Mesendoderm (in vitro differentiated cells): Measurements from ENCODE around the gene TNRC6C.
A peak's percentile ranks its signal among the peaks of the same experiment; 100 is the strongest.

ENCODE experiments used
- DNase-seq: peaks from one replicate; pipeline ENCODE4 v3.0.0; 2013
- H2AK5ac ChIP-seq: 2 replicates; pipeline ENCODE4 v1.6.1; 2013; ENCODE audit warnings: low read length, inconsistent platforms
- H2BK120ac ChIP-seq: 2 replicates; pipeline ENCODE4 v1.6.1; 2013; ENCODE audit warnings: low read depth, mild to moderate bottlenecking, low read length, moderate library complexity, mixed read lengths
- H2BK15ac ChIP-seq: replicated peaks from 2 replicates; pipeline ENCODE4 v1.6.1; 2013; ENCODE audit warnings: low read depth, mild to moderate bottlenecking, moderate library complexity
- H2BK5ac ChIP-seq: 2 replicates; pipeline ENCODE4 v1.6.1; 2013; ENCODE audit warnings: low read length, inconsistent platforms
- H3K18ac ChIP-seq: 2 replicates; pipeline ENCODE4 v1.6.1; 2013; ENCODE audit warnings: mild to moderate bottlenecking, low read length, mixed read lengths
- H3K23ac ChIP-seq: one replicate; pipeline ENCODE4 v1.6.1; 2013; ENCODE audit warnings: low read length
- H3K27ac ChIP-seq: 2 replicates; pipeline ENCODE4 v1.5.1; 2013; ENCODE audit warnings: low read depth, mild to moderate bottlenecking, inconsistent platforms, low read length, moderate library complexity
- H3K27me3 ChIP-seq: 2 replicates; pipeline ENCODE4 v1.6.1; 2013; ENCODE audit warnings: low read length, control low read depth, mild to moderate bottlenecking, inconsistent platforms; ENCODE audit not compliant: insufficient read depth, poor library complexity
- H3K36me3 ChIP-seq: 2 replicates; pipeline ENCODE4 v1.6.1; 2013; ENCODE audit warnings: low read length, inconsistent platforms; ENCODE audit not compliant: control insufficient read depth, insufficient read depth
- H3K4ac ChIP-seq: one replicate; pipeline ENCODE4 v1.6.1; 2013; ENCODE audit warnings: low read depth, mild to moderate bottlenecking, low read length, moderate library complexity
- H3K4me1 ChIP-seq: 2 replicates; pipeline ENCODE4 v1.6.1; 2013; ENCODE audit warnings: low read depth, low read length, inconsistent platforms; ENCODE audit not compliant: control insufficient read depth
- H3K4me2 ChIP-seq: 2 replicates; pipeline ENCODE4 v1.6.1; 2013; ENCODE audit warnings: low read length
- H3K4me3 ChIP-seq: 2 replicates; pipeline ENCODE4 v1.5.1; 2013; ENCODE audit warnings: mild to moderate bottlenecking, low read length
- H3K56ac ChIP-seq: one replicate; pipeline ENCODE4 v1.6.1; 2013; ENCODE audit warnings: low read length
- H3K79me1 ChIP-seq: 2 replicates; pipeline ENCODE4 v1.6.1; 2013; ENCODE audit warnings: low read length, inconsistent platforms
- H3K79me2 ChIP-seq: 2 replicates; pipeline ENCODE4 v1.6.1; 2013; ENCODE audit warnings: mild to moderate bottlenecking, low read length; ENCODE audit not compliant: control insufficient read depth, insufficient read depth
- H3K9ac ChIP-seq: 2 replicates; pipeline ENCODE4 v1.6.1; 2013; ENCODE audit warnings: low read length, inconsistent platforms
- H4K5ac ChIP-seq: one replicate; pipeline ENCODE4 v1.6.1; 2013; ENCODE audit warnings: low read length
- H4K8ac ChIP-seq: one replicate; pipeline ENCODE4 v1.6.1; 2013; ENCODE audit warnings: low read depth, mild to moderate bottlenecking, control low read depth, low read length, moderate library complexity
- WGBS: extraction: QIAGEN DNeasy Blood & Tissue Kit; methylation state at CpG from one replicate; pipeline ENCODE4 v1.1.7; 2013; ENCODE audit warnings: low lambda C conversion rate, missing lambda C conversion rate; ENCODE audit not compliant: insufficient coverage; ENCODE audit errors: extremely low coverage; 5-methylcytosine and 5-hydroxymethylcytosine counted together

The TNRC6C gene

GRCh38 chr17:78122931-78123249 is 164.4 kb downstream of the TNRC6C start:
- no peak overlapping the region for H2AK5ac ChIP-seq
- no CpG with 5 or more reads among the region's 4 CpGs for WGBS

GRCh38 chr17:78123258-78123929 is 164.9 kb downstream of the TNRC6C start:
- Histone ChIP-seq H2BK15ac (no peak overlapping the region), H3K23ac (no peak overlapping the region), H3K79me1 (peaks cover 8% of the 10 kb centered on the region), H3K4me1 (peaks cover 3% of the 10 kb centered on the region), H3K4me3 (no peak overlapping the region), H3K4ac (no peak overlapping the region), H3K27me3 (no peaks in the 10 kb centered on the region), H3K4me2 (no peak overlapping the region), H2BK120ac (no peak overlapping the region), H2AK5ac (no peak overlapping the region), H4K5ac (no peak overlapping the region), H2BK5ac (no peak overlapping the region), H4K8ac (no peak overlapping the region), H3K9ac (no peak overlapping the region), H3K56ac (no peak overlapping the region), H3K79me2 (peaks cover 20% of the 10 kb centered on the region), H3K27ac (no peak overlapping the region), H3K36me3 (peaks cover 23% of the 10 kb centered on the region), H3K18ac (no peak overlapping the region)
- 100% methylated on average over 4 of the region's 5 CpGs for WGBS
- DNase-seq: no peak

More at GRCh38 chr17:78122931-78123249, 164.4 kb downstream of the TNRC6C start:
- Histone ChIP-seq H2BK5ac (no peak overlapping the region), H3K23ac (no peak overlapping the region), H3K79me1 (peaks cover 8% of the 10 kb centered on the region), H3K4me3 (no peak overlapping the region), H2BK15ac (no peak overlapping the region), H3K79me2 (peaks cover 19% of the 10 kb centered on the region), H3K27me3 (no peaks in the 10 kb centered on the region), H3K56ac (no peak overlapping the region), H3K4me1 (peaks cover 3% of the 10 kb centered on the region), H4K5ac (no peak overlapping the region), H3K9ac (no peak overlapping the region), H3K4me2 (no peak overlapping the region), H3K4ac (no peak overlapping the region), H2BK120ac (no peak overlapping the region), H3K36me3 (peaks cover 23% of the 10 kb centered on the region), H4K8ac (no peak overlapping the region), H3K27ac (no peak overlapping the region), H3K18ac (no peak overlapping the region)
- no peak for DNase-seq

GRCh38 chr17:78124081-78124835 is 165.8 kb downstream of the TNRC6C start:
- Histone ChIP-seq H3K4ac (no peak overlapping the region), H3K4me2 (no peak overlapping the region), H3K27me3 (no peaks in the 10 kb centered on the region), H4K5ac (no peak overlapping the region), H2AK5ac (no peak overlapping the region), H3K9ac (no peak overlapping the region), H2BK15ac (no peak overlapping the region), H4K8ac (no peak overlapping the region), H3K79me1 (peaks cover 8% of the 10 kb centered on the region), H3K36me3 (peaks cover 20% of the 10 kb centered on the region), H2BK5ac (no peak overlapping the region), H3K18ac (no peak overlapping the region), H3K4me1 (peaks cover 3% of the 10 kb centered on the region), H2BK120ac (no peak overlapping the region), H3K4me3 (no peak overlapping the region), H3K56ac (no peak overlapping the region), H3K23ac (no peak overlapping the region), H3K27ac (no peak overlapping the region), H3K79me2 (peaks cover 20% of the 10 kb centered on the region)
- WGBS: no CpG with 5 or more reads among the region's 30 CpGs
- no peak for DNase-seq

DNA sequence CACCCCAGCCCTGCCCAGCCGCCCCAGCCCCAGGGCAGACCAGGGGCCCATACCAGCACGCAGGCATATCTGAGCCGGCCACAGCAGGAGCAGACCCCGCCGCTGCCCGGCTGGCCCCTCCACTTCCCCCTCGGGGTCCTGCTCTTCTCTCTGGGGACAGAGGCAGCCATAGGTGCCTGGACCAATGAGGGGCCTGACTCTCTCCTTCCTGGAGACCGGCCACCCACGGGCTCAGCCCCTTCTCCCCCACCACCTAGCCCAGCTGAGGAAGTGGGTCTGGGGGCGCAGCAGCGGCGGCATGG is 166.3 kb downstream of the TNRC6C start:
- WGBS: no CpG with 5 or more reads among the region's 12 CpGs
- peaks cover 20% of the 10 kb centered on the region for H3K79me2 ChIP-seq

DNA sequence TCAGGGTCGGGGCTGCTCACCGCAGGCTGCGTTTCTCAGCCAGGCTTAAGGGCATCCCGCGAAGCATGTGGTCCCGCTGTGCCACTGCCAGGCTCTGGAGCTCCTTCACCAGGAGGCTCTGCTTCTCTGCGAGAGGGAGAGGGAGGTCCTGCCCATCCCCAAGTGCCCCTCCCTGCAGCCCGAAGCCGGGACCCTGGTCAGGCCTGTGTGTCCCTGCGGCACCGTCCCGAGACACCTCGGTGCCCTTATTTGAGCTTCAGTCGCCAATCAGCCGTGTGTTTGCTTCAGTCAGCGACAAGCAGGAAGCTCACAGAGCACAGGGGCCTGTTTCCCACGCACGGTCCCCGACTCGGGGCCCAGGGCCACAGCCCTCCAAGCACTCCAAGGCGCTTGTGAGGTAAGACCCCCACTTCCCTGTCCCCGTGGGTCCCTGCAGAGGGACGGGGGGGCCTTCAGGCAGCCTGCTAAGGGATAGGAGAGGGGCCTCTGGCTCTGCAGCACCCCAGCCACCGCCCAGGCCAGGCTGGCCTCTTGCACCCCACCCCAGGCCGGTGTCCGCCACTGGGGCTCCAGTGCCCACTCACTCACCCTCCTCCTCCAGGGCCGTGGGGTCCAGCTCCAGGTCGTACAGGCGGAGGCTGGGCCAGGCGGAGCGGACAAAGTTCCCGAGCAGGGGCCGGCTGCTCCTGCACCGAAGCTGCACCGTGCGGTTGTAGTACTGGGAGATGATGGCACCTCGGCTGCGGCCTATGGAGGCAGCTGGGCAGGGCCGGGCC is 166.8 kb downstream of the TNRC6C start:
- Histone ChIP-seq H3K4me3 (no peak overlapping the region), H3K27ac (no peak overlapping the region), H2BK120ac (no peak overlapping the region), H3K23ac (no peak overlapping the region), H2BK5ac (no peak overlapping the region), H3K4ac (no peak overlapping the region), H3K79me2 (peaks cover 20% of the 10 kb centered on the region), H3K56ac (peak overlapping the region; percentile 42), H3K79me1 (peaks cover 8% of the 10 kb centered on the region), H3K27me3 (no peaks in the 10 kb centered on the region), H2AK5ac (no peak overlapping the region), H3K4me2 (no peak overlapping the region), H3K36me3 (peaks cover 20% of the 10 kb centered on the region), H4K5ac (no peak overlapping the region), H3K18ac (no peak overlapping the region), H4K8ac (no peak overlapping the region), H3K4me1 (peaks cover 10% of the 10 kb centered on the region), H2BK15ac (no peak overlapping the region), H3K9ac (no peak overlapping the region)
- no CpG with 5 or more reads among the region's 39 CpGs for WGBS
- DNase-seq: no peak

More for the DNA sequence above, 166.3 kb downstream of the TNRC6C start:
- no peak for DNase-seq
- Histone ChIP-seq H3K4ac (no peak overlapping the region), H4K5ac (no peak overlapping the region), H3K4me2 (no peak overlapping the region), H2BK5ac (no peak overlapping the region), H4K8ac (no peak overlapping the region), H3K4me1 (peaks cover 8% of the 10 kb centered on the region), H3K18ac (no peak overlapping the region), H3K36me3 (peaks cover 20% of the 10 kb centered on the region), H3K23ac (no peak overlapping the region), H3K27ac (no peak overlapping the region), H2BK15ac (no peak overlapping the region), H2BK120ac (no peak overlapping the region), H3K27me3 (no peaks in the 10 kb centered on the region), H3K56ac (no peak overlapping the region), H3K9ac (no peak overlapping the region), H3K79me1 (peaks cover 8% of the 10 kb centered on the region), H2AK5ac (no peak overlapping the region), H3K4me3 (no peak overlapping the region)
